GM21717 (cell line): ENCODE data around the gene TPGS2.
A peak's percentile ranks its signal among the peaks of the same experiment; 100 is the strongest.
"Not testable (repeated sequence)": the region's sequence is repeated elsewhere in the genome, so short reads cannot be mapped to it uniquely, and the experiment has no call there.

ENCODE experiments used
- ATAC-seq: cut with Tn5 transposase; IDR thresholded peaks from one replicate; pipeline ENCODE4 v1.9.1; 2021; ENCODE audit warnings: mild to moderate bottlenecking, moderate library complexity; ENCODE audit not compliant: unreplicated experiment

TPGS2 gene

GRCh38 chr18:36828630-36829361, at the start of gene TPGS2, which contains the start of gene KIAA1328:
TSS of gene TPGS2 (minus strand) at chr18:36829002. CDS start at chr18:36828767, 235 bp downstream.
TSS of gene KIAA1328 (plus strand) at chr18:36829127. CDS start at chr18:36829139, 12 bp downstream.
- ATAC-seq, result peak; percentile 96

GRCh38 chr18:36873826-36874225, 45.0 kb upstream of the TPGS2 start:
- ATAC-seq, result not testable (repeated sequence)

- no peak for ATAC-seq
Observed at GRCh38 chr18:36872329-36872728, 43.5 kb upstream of the TPGS2 start.

- no peak for ATAC-seq
Observed at GRCh38 chr18:36871801-36872200, 43.0 kb upstream of the TPGS2 start.

- ATAC-seq, result no peak
Observed at GRCh38 chr18:36867056-36867455, 38.3 kb upstream of the TPGS2 start.

GRCh38 chr18:36862182-36862581, 33.4 kb upstream of the TPGS2 start:
- ATAC-seq, result no peak

GRCh38 chr18:36856815-36857214, 28.0 kb upstream of the TPGS2 start:
- no peak for ATAC-seq

GRCh38 chr18:36851202-36851590, 22.4 kb upstream of the TPGS2 start:
- ATAC-seq, result no peak

- no peak for ATAC-seq
Observed at GRCh38 chr18:36850527-36851201, 21.9 kb upstream of the TPGS2 start.

- ATAC-seq, result no peak
Observed at GRCh38 chr18:36849288-36850006, 20.6 kb upstream of the TPGS2 start.

GRCh38 chr18:36848609-36849008, 19.8 kb upstream of the TPGS2 start:
- ATAC-seq, result no peak

- ATAC-seq, result no peak
Observed at GRCh38 chr18:36843784-36844183, 15.0 kb upstream of the TPGS2 start.

GRCh38 chr18:36843199-36843598, 14.4 kb upstream of the TPGS2 start:
- ATAC-seq, result no peak

- ATAC-seq, result no peak
Observed at GRCh38 chr18:36839835-36840234, 11.0 kb upstream of the TPGS2 start.

- no peak for ATAC-seq
Observed at GRCh38 chr18:36835927-36836326, 7.1 kb upstream of the TPGS2 start.

- ATAC-seq, result no peak
Observed at GRCh38 chr18:36833120-36833519, 4.3 kb upstream of the TPGS2 start.

GRCh38 chr18:36831139-36831538, 2.3 kb upstream of the TPGS2 start:
- ATAC-seq, result no peak

GRCh38 chr18:36830158-36830495, 1.3 kb upstream of the TPGS2 start:
- no peak for ATAC-seq

GRCh38 chr18:36829362-36830157, 758 bp upstream of the TPGS2 start:
- ATAC-seq, result no peak

- ATAC-seq, result peak; percentile 7
Observed at GRCh38 chr18:36828157-36828629, 609 bp downstream of the TPGS2 start.

- no peak for ATAC-seq
Observed at GRCh38 chr18:36826556-36826955, 2.2 kb downstream of the TPGS2 start.
